Measurements from ENCODE around the gene LRRC71.

Gene LRRC71

GRCh38 chr1:156920233-156921052, at the start of gene LRRC71:
Gene LRRC71 (plus strand): TSS chr1:156920632. CDS start chr1:156920804, 172 bp downstream.
- DNase-seq = peak; percentile 60

DNA sequence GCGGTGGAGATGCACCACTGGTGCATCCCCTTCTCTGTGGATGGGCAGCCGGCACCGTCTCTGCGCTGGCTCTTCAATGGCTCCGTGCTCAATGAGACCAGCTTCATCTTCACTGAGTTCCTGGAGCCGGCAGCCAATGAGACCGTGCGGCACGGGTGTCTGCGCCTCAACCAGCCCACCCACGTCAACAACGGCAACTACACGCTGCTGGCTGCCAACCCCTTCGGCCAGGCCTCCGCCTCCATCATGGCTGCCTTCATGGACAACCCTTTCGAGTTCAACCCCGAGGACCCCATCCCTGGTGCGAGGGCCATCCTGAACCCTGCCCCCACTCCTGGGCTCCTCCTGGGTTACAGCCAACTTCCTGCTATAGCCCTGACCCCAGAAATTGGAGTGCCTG, 46.8 kb upstream of the LRRC71 start:
- DNase-seq = no peak

- no peak for DNase-seq
Measured at GRCh38 chr1:156874142-156874541, 46.3 kb upstream of the LRRC71 start.

- no peak for DNase-seq
Measured at GRCh38 chr1:156874572-156875340, 45.7 kb upstream of the LRRC71 start.

DNA sequence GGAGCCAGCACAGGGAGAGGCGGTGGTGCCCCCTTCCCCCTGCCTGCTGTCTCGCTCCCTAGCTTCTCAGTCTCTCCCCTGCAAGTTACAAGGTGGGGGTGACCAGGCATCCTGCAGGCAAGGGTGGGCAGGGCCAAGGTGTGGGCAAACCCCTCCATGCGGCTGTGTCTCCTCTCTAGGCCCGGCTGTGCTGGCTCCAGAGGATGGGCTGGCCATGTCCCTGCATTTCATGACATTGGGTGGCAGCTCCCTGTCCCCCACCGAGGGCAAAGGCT, 45.2 kb upstream of the LRRC71 start:
- no peak for DNase-seq

DNA sequence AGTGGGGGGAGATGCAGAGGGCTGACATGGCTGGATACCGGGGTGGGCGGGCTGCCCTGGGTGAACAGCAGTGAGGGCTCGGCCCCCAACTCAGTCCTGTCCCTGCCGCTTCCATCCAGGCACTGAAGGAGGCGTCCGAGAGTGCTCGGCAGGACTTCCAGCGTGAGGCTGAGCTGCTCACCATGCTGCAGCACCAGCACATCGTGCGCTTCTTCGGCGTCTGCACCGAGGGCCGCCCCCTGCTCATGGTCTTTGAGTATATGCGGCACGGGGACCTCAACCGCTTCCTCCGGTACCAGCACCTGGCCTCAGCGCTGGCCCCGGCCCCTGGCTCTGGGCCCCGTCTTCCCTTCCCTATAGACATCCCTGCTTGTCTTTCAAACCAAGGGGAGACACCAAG, 44.2 kb upstream of the LRRC71 start:
- DNase-seq = no peak

- DNase-seq = no peak
Measured at GRCh38 chr1:156877433-156878170, 42.8 kb upstream of the LRRC71 start.

GRCh38 chr1:156879876-156880275, 40.6 kb upstream of the LRRC71 start:
- DNase-seq = no peak

DNA sequence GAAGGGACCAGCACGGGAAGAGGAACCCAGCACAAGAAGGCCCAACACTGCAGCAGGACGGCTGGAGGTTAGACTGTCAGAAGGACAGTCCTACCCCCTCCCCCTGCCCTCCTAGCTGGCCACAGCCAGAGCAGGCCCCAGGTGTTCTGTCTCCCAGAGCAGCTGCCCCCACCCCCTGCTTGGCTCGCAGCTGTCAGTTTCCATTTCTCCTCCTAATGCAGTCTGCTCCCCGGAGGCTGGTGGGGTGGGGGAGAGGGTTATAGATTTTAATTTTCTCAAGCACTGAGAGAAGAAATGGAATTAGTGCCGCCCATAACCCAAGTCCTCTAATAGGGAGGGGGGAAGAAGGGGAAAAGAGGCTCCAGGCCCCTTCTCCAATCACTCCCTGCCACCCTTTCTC, 40.0 kb upstream of the LRRC71 start:
- no peak for DNase-seq

GRCh38 chr1:156881101-156881500, 39.3 kb upstream of the LRRC71 start:
- no peak for DNase-seq

DNA sequence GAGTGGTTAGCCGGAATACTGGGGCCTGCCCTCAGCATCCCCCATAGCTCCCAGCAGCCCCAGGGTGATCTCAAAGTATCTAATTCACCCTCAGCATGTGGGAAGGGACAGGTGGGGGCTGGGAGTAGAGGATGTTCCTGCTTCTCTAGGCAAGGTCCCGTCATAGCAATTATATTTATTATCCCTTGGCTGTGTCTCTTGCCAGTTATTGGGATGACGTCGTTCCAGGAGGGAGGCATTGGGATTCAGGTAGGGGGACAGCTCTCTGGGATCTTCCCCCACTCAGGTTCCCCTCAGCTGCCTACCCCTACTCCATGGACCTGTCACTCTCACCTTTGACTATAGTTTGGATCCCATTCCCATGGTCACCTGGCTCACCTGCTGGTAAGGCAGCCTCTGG, 38.8 kb upstream of the LRRC71 start:
- DNase-seq = no peak

GRCh38 chr1:156882543-156882942, 37.9 kb upstream of the LRRC71 start:
- DNase-seq = no peak

- DNase-seq = no peak
Measured at GRCh38 chr1:156883919-156884318, 36.5 kb upstream of the LRRC71 start.

- DNase-seq = no peak
Measured at GRCh38 chr1:156884560-156885184, 35.8 kb upstream of the LRRC71 start.

DNA sequence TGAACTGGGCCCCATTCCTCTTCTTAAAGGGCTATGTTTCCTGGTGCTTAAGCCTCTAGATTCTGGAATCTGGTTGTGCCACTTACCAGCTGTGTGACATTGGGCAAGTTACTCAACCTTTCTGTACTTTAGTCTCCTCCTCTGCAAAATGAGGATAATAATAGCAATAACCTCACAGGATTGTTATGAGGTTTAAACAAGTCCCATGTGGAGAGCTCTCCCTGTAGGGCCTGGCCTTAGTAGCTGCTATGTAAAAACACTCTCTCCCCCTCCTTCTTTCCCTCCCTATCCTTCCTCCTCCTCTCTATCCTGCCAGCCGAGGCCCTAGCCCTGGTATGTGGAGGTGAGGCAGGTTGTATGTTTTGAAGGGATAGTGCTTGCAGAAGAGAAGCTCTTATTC, 35.1 kb upstream of the LRRC71 start:
- no peak for DNase-seq

DNA sequence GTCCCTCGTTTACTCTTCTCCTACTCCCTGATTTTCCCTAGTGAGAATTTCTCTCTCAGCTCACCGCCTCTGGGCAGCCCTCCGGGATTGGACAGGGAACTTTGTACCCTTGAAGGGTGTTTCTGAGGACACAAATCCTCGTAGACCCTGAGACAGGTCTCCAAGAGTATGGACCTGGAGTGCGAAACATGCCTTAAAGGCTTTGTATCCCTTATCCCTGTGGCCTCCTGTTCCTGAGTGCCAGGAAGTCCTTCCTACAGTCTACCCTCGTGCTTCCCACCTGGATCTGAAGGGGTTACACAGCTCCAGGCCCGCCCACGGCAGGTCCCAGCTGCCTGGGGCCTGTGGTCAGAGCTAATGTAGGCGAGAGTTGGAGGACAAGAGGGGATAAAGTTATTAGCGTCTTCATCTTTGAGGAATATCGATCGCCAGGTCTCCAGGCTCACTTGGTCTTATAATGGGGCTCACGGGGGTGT, 34.5 kb upstream of the LRRC71 start:
- no peak for DNase-seq

DNA sequence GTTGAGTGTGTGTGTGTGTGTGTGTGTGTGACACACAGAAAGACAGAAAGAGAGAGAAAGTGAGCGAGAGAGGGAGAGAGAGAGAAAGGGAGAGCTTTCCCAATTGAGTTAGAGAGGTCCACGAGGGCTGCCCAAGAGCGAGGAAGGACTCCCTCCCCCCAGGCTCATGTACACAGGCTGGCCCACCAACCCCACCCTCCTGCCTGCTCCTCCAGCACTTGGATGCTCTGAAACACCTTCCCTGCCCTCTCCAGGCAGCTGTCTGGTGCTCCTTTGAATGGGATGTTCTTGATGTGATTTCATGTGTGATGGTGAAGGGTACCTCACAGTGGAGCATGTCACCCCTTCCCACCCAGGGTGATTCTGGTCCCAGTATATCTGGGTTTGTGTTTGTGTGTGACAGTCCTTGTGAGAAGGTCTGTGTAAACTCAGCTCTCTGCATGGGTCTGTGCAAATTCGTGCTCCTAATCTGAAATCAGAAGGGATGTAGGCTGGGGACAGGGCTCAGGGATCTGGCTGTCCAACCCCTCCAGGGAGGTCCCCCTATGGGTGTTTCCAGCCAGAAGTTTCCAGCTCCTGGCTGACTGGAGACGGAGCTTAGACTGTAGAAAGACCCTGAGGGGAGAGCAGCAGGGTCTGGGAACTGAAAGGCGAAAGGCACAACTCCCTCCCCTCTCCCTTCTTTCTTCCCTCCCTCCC, 33.7 kb upstream of the LRRC71 start:
- DNase-seq = no peak

- DNase-seq = no peak
Measured at GRCh38 chr1:156887317-156887716, 33.1 kb upstream of the LRRC71 start.

GRCh38 chr1:156887734-156888133, 32.7 kb upstream of the LRRC71 start:
- DNase-seq = no peak

DNA sequence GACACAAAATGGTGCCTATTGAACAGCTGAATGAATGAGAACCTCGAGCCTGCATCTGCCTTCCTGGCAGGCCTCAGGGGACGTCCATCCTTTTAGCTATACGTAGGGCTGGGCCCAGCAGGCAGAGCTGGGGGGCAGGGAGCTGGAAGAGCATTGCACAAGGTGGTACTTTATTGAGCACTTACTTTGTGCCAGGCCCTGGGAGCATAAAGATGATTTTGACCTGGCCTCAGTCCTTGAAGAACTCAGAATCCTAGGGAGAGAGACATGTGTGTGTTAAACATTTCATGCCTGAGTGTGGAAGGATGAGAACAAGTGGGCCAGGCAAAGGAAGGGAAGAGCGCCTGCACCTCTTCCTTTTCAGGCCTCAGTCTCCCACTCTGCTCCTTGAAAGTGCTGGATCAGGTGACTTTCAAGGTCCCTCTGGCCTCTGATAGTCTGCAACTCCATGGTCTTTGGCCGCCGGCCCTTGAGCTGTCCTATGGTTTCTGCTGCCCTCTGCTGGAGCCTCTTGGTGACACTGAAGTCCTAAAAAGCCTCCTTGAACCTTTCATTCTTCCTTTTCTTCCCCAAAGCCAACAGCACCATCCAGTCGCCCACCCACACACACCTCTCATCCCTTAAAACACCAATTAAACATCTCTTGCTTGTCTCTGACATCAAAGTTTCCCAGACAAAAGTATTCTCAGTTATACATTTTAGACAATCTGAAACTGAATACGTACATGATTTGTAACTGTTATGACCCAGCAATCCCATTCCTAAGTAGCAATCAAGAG, 30.4 kb upstream of the LRRC71 start:
- DNase-seq = peak; percentile 48

DNA sequence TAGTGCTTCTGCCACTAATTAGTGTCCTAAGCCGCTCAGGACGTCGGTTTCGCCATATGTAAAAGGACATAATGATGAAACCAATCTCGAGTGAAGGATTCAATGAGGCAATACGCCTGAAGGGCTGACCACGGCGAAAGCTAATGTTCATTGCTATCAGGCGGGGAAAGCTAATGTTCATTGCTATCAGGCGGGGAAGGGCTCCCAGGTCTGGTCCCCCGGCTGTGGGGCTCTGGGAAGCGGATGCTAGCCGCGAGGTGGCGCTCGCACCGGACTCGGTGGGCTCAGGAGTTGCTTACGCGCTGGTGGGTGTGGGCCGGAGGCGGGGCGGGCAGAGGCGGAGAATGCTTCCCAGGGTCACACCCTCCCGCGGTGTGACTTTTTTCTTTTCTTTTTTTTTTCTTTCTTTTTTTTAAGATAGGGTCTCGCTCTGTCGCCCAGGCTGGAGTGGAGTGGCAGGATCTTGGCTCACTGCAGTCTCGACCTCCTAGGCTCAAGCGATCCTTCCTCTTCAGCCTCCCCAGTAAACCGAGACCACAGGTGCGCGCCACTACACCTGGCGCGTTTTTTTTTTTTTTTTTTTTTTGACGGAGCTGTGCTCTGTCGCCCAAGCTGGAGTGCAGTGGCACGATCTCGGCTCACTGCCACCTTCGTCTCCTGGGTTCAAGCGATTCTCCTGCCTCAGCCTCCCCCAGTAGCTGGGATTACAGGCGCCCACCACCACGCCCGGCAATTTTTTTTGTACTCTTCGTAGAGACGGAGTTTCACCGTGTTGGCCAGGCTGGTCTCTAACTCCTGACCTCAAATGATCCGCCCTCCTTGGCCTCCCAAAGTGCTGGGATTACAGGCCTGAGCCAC, 28.0 kb upstream of the LRRC71 start:
- DNase-seq = peak; percentile 84

Measured in activated CD4-positive, alpha-beta T cell treated with anti-CD3 and anti-CD28 coated beads, Interleukin-2, amount 50 U/mL, for 1 hour (primary cell).